Esophagus squamous epithelium (tissue), 5 donors: ENCODE results near the gene IDNK. TPM values are rescaled to one million over a fixed set of nuclear protein-coding genes. Genes with fewer than 3 reads are reported as not detected.
A peak's percentile ranks its signal among the peaks of the same experiment; 100 is the strongest.

Experiments used
- DNase-seq: peaks from one replicate; lab custom pipeline; 2025; lab: John Stamatoyannopoulos, UW
- H3K27ac ChIP-seq, 4 donors: fragments of 200-600 bp; sonication (generic); one replicate each; pipeline ENCODE4 v1.5.1; 2016 to 2019; ENCODE audit warnings: mild to moderate bottlenecking in 1 of 4
- H3K27me3 ChIP-seq, 4 donors: fragments of 200-600 bp; sonication (generic); 1 replicate in 3 of 4; 2 replicates in 1 of 4; pipeline versions ENCODE4 v1.5.1 to v1.6.0; 2017 to 2021; ENCODE audit warnings: antibody characterized with exemption in 1 of 4
- H3K36me3 ChIP-seq, 3 donors: fragments of 200-600 bp; sonication (generic); one replicate each; pipeline ENCODE4 v1.5.1; 2016 to 2019
- H3K4me1 ChIP-seq, 3 donors: fragments of 200-600 bp; sonication (generic); one replicate each; pipeline ENCODE4 v1.5.1; 2017 to 2019
- H3K4me3 ChIP-seq, 4 donors: fragments of 200-600 bp; sonication (generic); 1 replicate in 3 of 4; 2 replicates in 1 of 4; pipeline ENCODE4 v1.5.1; 2016 to 2019; ENCODE audit warnings: mild to moderate bottlenecking in 2 of 4, moderate library complexity in 1 of 4
- H3K9me3 ChIP-seq, 3 donors: fragments of 200-600 bp; sonication (generic); one replicate each; pipeline ENCODE4 v1.5.1; 2016 to 2019
- POLR2A ChIP-seq, 4 donors: fragments of 450-650 bp; IDR thresholded peaks; one replicate each; pipeline ENCODE4 v1.6.1; 2017; ENCODE audit warnings: antibody characterized with exemption in 4 of 4, mild to moderate bottlenecking in 4 of 4, moderate library complexity in 3 of 4
- WGBS, 2 donors: methylation state at CpG; one replicate each; pipeline ENCODE4 v1.1.5; 2018; 5-methylcytosine and 5-hydroxymethylcytosine counted together
- intact Hi-C: fragments of 100-400 bp; cut with DNase I; formaldehyde crosslinking; loops from one replicate; pipeline ENCODE4 v1.15.0; 2022
- total RNA-seq, 4 donors: library from RNA; depleted of rRNA; stranded (reverse); fragments of >200 nt; gene quantifications; one replicate each; pipeline ENCODE4 v1.1.0, GENCODE V29; 2016
- TF ChIP-seq, protein P1 (sequence below), 6 experiments: fragments of 450-650 bp in 4 of 6; fragments of 200-600 bp in 2 of 6; sonication (generic) in 2 of 6; IDR thresholded peaks; one replicate each; pipeline ENCODE4 v1.5.1; 2016 to 2019; ENCODE audit warnings: antibody characterized with exemption in 6 of 6, mild to moderate bottlenecking in 4 of 6, moderate library complexity in 4 of 6
- donor health status: DM: yes; HTN: yes; CAD: no.

IDNK gene
- total RNA-seq, 4 donors from 2014 or later, result 2.6 to 6.3 (median 3.9) TPM

- TF ChIP-seq, protein P1, sequence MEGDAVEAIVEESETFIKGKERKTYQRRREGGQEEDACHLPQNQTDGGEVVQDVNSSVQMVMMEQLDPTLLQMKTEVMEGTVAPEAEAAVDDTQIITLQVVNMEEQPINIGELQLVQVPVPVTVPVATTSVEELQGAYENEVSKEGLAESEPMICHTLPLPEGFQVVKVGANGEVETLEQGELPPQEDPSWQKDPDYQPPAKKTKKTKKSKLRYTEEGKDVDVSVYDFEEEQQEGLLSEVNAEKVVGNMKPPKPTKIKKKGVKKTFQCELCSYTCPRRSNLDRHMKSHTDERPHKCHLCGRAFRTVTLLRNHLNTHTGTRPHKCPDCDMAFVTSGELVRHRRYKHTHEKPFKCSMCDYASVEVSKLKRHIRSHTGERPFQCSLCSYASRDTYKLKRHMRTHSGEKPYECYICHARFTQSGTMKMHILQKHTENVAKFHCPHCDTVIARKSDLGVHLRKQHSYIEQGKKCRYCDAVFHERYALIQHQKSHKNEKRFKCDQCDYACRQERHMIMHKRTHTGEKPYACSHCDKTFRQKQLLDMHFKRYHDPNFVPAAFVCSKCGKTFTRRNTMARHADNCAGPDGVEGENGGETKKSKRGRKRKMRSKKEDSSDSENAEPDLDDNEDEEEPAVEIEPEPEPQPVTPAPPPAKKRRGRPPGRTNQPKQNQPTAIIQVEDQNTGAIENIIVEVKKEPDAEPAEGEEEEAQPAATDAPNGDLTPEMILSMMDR (IDR thresholded peaks at IDR 0.05), result no peak
- no peak for TF ChIP-seq POLR2A (IDR thresholded peaks at IDR 0.05)
- Histone ChIP-seq H3K27me3 (no peaks in the 10 kb centered on the region), H3K4me1 (no peaks in the 10 kb centered on the region), H3K9me3 (no peaks in the 10 kb centered on the region), H3K4me3 (no peak overlapping the region), H3K27ac (no peak overlapping the region), H3K36me3 (peaks cover 0 to 89% (median 32%) of the 10 kb centered on the region in 3 donors)
- no peak for DNase-seq
- 96 to 98% methylated on average over 3 of the region's 3 CpGs for WGBS, 2 donors
- intact Hi-C loops, result no loop called here
These were observed 40.0 kb downstream of the IDNK start for GRCh38 chr9:83662933-83663332.

DNA sequence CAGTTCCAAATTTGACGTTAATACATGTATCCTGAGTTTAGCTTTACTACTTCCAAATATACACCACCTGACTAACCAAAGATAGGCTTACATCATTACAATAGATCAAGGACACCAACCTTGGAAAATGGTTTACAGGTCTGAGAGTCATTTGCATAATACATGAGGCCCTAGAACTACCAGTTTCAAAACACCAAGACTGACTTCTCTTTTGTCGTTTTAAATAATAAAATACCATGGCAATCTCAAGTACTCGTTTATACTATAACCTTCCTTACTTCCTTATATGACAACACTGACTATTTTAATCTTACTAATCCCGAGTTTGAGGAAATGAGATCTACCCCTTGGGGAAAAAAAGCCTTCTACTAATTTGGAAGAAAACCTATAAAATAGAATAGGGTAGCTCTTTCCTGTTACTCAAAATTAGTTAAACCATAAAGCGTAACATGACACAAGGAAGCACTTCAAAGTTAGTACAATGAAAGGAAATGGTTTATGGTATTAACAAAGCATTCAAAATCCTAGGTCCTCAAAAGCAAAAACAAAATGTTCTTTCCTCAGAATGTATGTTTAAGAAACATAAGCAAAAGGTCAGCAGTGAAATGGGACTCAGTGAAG lies 42.7 kb downstream of the IDNK start:
- peak overlapping the region in 2 of 4 donors; percentile 11 to 38 for H3K27ac ChIP-seq
- H3K4me1 ChIP-seq, result no peaks in the 10 kb centered on the region
- H3K4me3 ChIP-seq, result no peak overlapping the region
- DNase-seq, result no peak
- intact Hi-C loops, result no loop called here
- TF ChIP-seq, protein P1 (IDR thresholded peaks at IDR 0.05), result no peak
- no peak for TF ChIP-seq POLR2A (IDR thresholded peaks at IDR 0.05)
- peaks cover 0 to 89% (median 28%) of the 10 kb centered on the region in 3 donors for H3K36me3 ChIP-seq
- WGBS, 2 donors, result 31 to 45% methylated on average over 5 of the region's 5 CpGs
- no peaks in the 10 kb centered on the region for H3K9me3 ChIP-seq
- H3K27me3 ChIP-seq, result no peaks in the 10 kb centered on the region

GRCh38 chr9:83669067-83669466 lies 46.1 kb downstream of the IDNK start:
- intact Hi-C loops, result no loop called here
- Histone ChIP-seq H3K27ac (no peak overlapping the region), H3K9me3 (no peaks in the 10 kb centered on the region), H3K4me3 (no peak overlapping the region), H3K4me1 (no peaks in the 10 kb centered on the region), H3K27me3 (no peaks in the 10 kb centered on the region), H3K36me3 (peaks cover 0 to 89% (median 0%) of the 10 kb centered on the region in 3 donors)
- TF ChIP-seq, protein P1 (IDR thresholded peaks at IDR 0.05), result no peak
- TF ChIP-seq POLR2A (IDR thresholded peaks at IDR 0.05), result no peak
- 95 to 100% methylated on average over 1 of the region's 1 CpG for WGBS, 2 donors
- no peak for DNase-seq

DNA sequence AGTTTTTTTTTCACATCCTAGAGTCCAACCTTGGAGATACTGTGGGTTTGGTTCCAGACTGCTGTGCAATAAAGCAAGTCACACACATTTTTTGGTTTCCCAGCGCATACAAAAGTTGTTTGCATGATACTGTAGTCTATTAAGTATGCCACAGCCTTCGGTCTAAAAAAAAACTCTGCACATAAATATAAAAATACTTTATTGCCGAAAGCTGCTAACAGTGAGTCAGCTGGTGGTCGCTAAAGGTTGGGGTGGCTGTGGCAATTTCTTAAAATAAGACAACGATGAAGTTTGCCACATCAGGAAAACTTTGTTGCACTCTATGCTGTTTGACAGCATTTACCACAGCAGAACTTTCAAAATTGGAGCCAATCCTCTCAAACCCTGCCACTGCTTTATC lies 47.4 kb downstream of the IDNK start:
- no peaks in the 10 kb centered on the region for H3K4me1 ChIP-seq
- intact Hi-C loops, result no loop called here
- WGBS, 2 donors, result 79 to 95% methylated on average over 5 of the region's 5 CpGs
- H3K27me3 ChIP-seq, result no peaks in the 10 kb centered on the region
- no peak overlapping the region for H3K4me3 ChIP-seq
- peaks cover 0 to 86% (median 0%) of the 10 kb centered on the region in 3 donors for H3K36me3 ChIP-seq
- TF ChIP-seq, protein P1 (IDR thresholded peaks at IDR 0.05), result no peak
- no peak for TF ChIP-seq POLR2A (IDR thresholded peaks at IDR 0.05)
- no peaks in the 10 kb centered on the region for H3K9me3 ChIP-seq
- H3K27ac ChIP-seq, result no peak overlapping the region
- no peak for DNase-seq

GRCh38 chr9:83671451-83671850 lies 48.5 kb downstream of the IDNK start:
- 43 to 59% methylated on average over 1 of the region's 1 CpG for WGBS, 2 donors
- H3K27ac ChIP-seq, result no peak overlapping the region
- intact Hi-C loops, result no loop called here
- H3K9me3 ChIP-seq, result no peaks in the 10 kb centered on the region
- no peak overlapping the region for H3K4me3 ChIP-seq
- H3K4me1 ChIP-seq, result no peaks in the 10 kb centered on the region
- no peak for DNase-seq
- peaks cover 0 to 88% (median 0%) of the 10 kb centered on the region in 3 donors for H3K36me3 ChIP-seq
- H3K27me3 ChIP-seq, result no peaks in the 10 kb centered on the region
- no peak for TF ChIP-seq POLR2A (IDR thresholded peaks at IDR 0.05)
- TF ChIP-seq, protein P1 (IDR thresholded peaks at IDR 0.05), result no peak
